D721Med (cell line): ENCODE results near the gene RHOB.

Experiments used
- DNase-seq: peaks from one replicate; pipeline ENCODE4 v3.0.0; 2011; ENCODE audit warnings: low spot score; ENCODE audit not compliant: insufficient read length
- FAIRE-seq: peaks from 2 replicates; lab custom pipeline; 2011; peaks lifted over from hg19 to GRCh38; lab: Jason Lieb, UNC
- CTCF ChIP-seq: IDR thresholded peaks from 2 replicates; pipeline ENCODE4 v1.5.1; 2012; ENCODE audit warnings: mild to moderate bottlenecking, control low read depth; ENCODE audit not compliant: insufficient read depth; ENCODE audit errors: missing control alignments

Gene RHOB

DNA sequence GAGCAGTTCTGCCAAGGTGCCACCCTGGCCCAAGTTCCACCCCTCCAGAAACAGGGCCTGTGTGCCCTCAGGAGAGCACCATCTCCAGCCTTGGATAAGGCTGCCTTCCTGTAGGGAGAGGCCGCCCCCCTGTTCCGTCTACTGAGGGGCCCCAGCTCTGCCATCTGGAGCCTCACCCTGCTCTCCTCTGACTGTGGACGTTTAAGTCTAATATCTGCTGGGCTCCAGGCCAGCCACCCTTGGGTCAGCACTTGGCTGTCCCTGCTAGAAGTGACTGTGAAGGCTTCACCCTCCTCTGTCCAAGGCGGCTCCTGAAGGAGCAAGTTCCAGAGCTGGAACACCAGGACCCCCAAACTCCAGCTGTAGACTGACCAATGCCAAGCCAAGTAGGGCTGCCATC is 26.3 kb downstream of the RHOB start:
- FAIRE-seq, result no peak
- no peak for DNase-seq

GRCh38 chr2:20474757-20475566 is 28.1 kb downstream of the RHOB start:
- FAIRE-seq (no peak), DNase-seq (no peak)
- no peak for TF ChIP-seq CTCF

More for the DNA sequence above, 26.3 kb downstream of the RHOB start:
- TF ChIP-seq CTCF, result no peak

DNA sequence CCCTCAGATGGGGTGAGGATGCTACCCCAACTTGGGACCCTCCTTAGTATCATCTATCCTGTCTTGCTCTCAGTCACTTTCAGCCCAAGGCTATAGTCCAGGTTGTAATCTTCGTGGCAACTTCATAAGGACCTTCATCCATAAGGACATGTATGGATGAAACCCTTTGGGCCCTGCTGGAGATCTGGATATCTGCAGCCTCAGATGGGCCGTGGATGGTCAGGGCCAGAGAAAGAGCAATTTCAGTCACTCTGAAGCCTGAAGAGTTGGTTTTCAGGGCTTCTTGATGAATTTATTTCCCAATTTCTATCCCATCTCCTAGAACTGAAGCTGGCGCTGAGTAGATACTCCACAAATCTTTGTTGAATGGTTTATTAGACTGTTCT is 28.7 kb downstream of the RHOB start:
- FAIRE-seq (no peak), DNase-seq (no peak)
- TF ChIP-seq CTCF, result no peak

- FAIRE-seq (no peak), DNase-seq (no peak)
- no peak for TF ChIP-seq CTCF
These were observed 29.6 kb downstream of the RHOB start for GRCh38 chr2:20476481-20476880.

- no peak for FAIRE-seq
- TF ChIP-seq CTCF, result no peak
- DNase-seq, result no peak
These were observed 30.1 kb downstream of the RHOB start for GRCh38 chr2:20476950-20477349.

DNA sequence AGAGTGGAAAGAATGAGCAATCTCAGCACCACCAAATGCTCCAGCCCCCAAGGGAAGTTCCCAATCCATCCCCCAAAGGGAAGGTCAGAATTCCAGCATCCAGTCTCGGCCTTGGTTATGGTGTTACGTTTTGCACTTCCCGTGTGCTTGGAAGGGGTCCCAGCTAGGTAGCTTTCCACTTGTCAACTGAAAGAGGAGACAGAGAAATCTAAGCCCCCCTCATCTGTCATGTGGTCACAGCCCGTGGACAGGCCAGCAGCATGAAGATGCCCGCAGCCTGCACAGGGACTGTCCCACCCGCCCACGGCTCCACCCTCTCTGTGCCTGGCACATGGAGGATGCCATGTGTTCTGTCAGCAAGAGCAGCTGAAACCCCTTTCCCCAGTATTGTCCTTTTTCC is 32.1 kb downstream of the RHOB start:
- no peak for TF ChIP-seq CTCF
- FAIRE-seq (no peak), DNase-seq (no peak)

DNA sequence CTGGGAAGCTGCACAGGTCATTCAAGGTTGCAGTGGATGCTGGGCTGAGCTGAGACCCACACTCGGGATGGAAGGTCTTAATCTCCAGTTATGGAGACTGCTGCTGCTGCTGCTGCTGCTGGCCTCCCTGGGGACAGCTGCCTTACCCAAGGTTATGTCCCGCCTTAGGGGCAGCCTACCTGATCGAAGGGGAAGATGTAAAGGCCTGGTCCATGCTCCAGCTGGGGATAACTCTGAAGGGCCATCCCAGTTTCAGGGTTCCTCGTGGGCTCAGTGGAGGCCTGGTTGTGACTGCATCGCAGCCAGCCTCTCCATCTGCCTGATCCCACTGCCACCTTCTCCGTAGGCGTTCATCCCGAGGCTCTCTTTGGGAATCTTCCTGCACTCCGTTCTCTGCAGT is 33.0 kb downstream of the RHOB start:
- TF ChIP-seq CTCF, result no peak

More for the DNA sequence above, 33.0 kb downstream of the RHOB start:
- DNase-seq (no peak), FAIRE-seq (no peak)
